H1 (cell line): ENCODE results near the gene BAHD1.

Experiments
- CTCF ChIP-seq, 3 experiments: IDR thresholded peaks; 1 replicate in 2 of 3; 2 replicates in 1 of 3; pipeline versions ENCODE4 v1.5.1 to v1.6.1; 2011; ENCODE audit warnings: low read length in 3 of 3, mild to moderate bottlenecking in 3 of 3, inconsistent platforms in 2 of 3, low read depth in 1 of 3, moderate library complexity in 1 of 3; ENCODE audit not compliant: insufficient read depth in 1 of 3; ENCODE audit errors: control extremely low read depth in 1 of 3
- JUN ChIP-seq: IDR thresholded peaks from 2 replicates; pipeline ENCODE4 v1.6.1; 2011; ENCODE audit warnings: low read depth, mild to moderate bottlenecking, improper control_type of control experiment, low read length
- RFX5 ChIP-seq: IDR thresholded peaks from 2 replicates; pipeline ENCODE4 v1.6.1; 2011; ENCODE audit warnings: low read depth, low read length, improper control_type of control experiment, borderline replicate concordance

GRCh38 chr15:40469776-40470390, 29.1 kb downstream of the BAHD1 start:
- no peak for TF ChIP-seq JUN
- TF ChIP-seq CTCF (IDR thresholded peaks at IDR 0.05; ENCODE audit: control extremely low read depth in 1 of 3, insufficient read depth in 1 of 3, low read depth in 1 of 3, low read length in 3 of 3): no peak
- TF ChIP-seq RFX5: no peak
